Pancreas (tissue), 10 donors: ENCODE measurements around the gene SLC34A3. TPM values are rescaled to one million over a fixed set of nuclear protein-coding genes. Genes with fewer than 3 reads are reported as not detected.
"Not testable (repeated sequence)": the region's sequence is repeated elsewhere in the genome, so short reads cannot be mapped to it uniquely, and the experiment has no call there.

ENCODE experiments used
- ATAC-seq, 4 donors: fragments of 200-7000 bp; cut with Tn5 transposase; one replicate each; pipeline versions ENCODE4 v1.8.0 to v1.9.1; 2020; ENCODE audit warnings: mild to moderate bottlenecking in 4 of 4, moderate library complexity in 4 of 4
- DNase-seq, 6 donors: peaks; one replicate each; pipeline ENCODE4 v3.0.0-alpha.2; 2020
- FAIRE-seq: peaks from 2 replicates; lab custom pipeline; 2012; peaks lifted over from hg19 to GRCh38; lab: Jason Lieb, UNC
- H3K27ac ChIP-seq, 4 donors: fragments of 200-600 bp; sonication (generic); 1 replicate in 3 of 4; 2 replicates in 1 of 4; pipeline versions ENCODE4 v1.5.0 to v1.8.0; 2020
- H3K27me3 ChIP-seq, 4 donors: fragments of 200-600 bp; one replicate each; pipeline ENCODE4 v1.8.0; 2021
- H3K36me3 ChIP-seq, 3 donors: fragments of 200-600 bp; sonication (generic) in 1 of 3; one replicate each; pipeline versions ENCODE4 v1.5.0 to v1.8.0; 2020 to 2021
- H3K4me1 ChIP-seq, 3 donors: fragments of 200-600 bp; one replicate each; pipeline ENCODE4 v1.8.0; 2021
- H3K4me3 ChIP-seq, 4 donors: fragments of 200-600 bp; sonication (generic) in 2 of 4; one replicate each; pipeline versions ENCODE4 v1.5.0 to v1.8.0; 2020 to 2021
- H3K9me3 ChIP-seq, 4 donors: fragments of 200-600 bp; one replicate each; pipeline ENCODE4 v1.8.0; 2021
- WGBS, 2 donors: extraction: QIAGEN DNeasy Blood & Tissue Kit; methylation state at CpG; one replicate each; pipeline ENCODE4 v1.1.7; 2013; 5-methylcytosine and 5-hydroxymethylcytosine counted together
- intact Hi-C, 3 donors: fragments of 100-400 bp; cut with DNase I; formaldehyde crosslinking; loops; one replicate each; pipeline versions ENCODE4 v1.11.1 to v1.14.2; 2022
- polyA plus RNA-seq, 2 donors: library from polyadenylated mRNA; stranded (reverse); fragments of 200-250 nt; gene quantifications; one replicate each; pipeline ENCODE4 v1.2.3, GENCODE V29; 2013
- total RNA-seq, 6 donors: library from RNA; stranded (reverse); fragmentation: NEBNext Ultra II Directional in 4 of 6; extraction: Animal tissue kit (Norgen Biotek cat#: 25700) in 4 of 6; gene quantifications; one replicate each; pipeline versions ENCODE4 v1.2.1 to v1.2.4, GENCODE V29; 2021 to 2023
- TF ChIP-seq, protein P1 (sequence below), 4 donors: fragments of 200-600 bp; sonication (generic) in 3 of 4; IDR thresholded peaks; one replicate each; pipeline versions ENCODE4 v1.5.0 to v1.8.0; 2021; ENCODE audit warnings: antibody characterized with exemption in 4 of 4
- donor health status: healthy with polysubstance abuse.
- donor health status: DM: no; HTN: no; CAD: no; lungs with moderate emphysema.
- donor health status: DM: no; HTN: no; CAD: no.
- donor health status: control.
- donor health status: control.
- donor health status: Bipolar disorder and iron deficiency.
- donor health status: DM: yes; HTN: yes; CAD: no.
- donor health status: DM: no; HTN: no; CAD: no.
- donor health status: DM: no; HTN: no; CAD: no.
- donor health status: DM: yes; HTN: yes; CAD: no.

SLC34A3 gene
- total and polyA plus RNA-seq, 8 donors, result 0.12 to 0.42 (median 0.20) TPM; not detected in 4

DNA sequence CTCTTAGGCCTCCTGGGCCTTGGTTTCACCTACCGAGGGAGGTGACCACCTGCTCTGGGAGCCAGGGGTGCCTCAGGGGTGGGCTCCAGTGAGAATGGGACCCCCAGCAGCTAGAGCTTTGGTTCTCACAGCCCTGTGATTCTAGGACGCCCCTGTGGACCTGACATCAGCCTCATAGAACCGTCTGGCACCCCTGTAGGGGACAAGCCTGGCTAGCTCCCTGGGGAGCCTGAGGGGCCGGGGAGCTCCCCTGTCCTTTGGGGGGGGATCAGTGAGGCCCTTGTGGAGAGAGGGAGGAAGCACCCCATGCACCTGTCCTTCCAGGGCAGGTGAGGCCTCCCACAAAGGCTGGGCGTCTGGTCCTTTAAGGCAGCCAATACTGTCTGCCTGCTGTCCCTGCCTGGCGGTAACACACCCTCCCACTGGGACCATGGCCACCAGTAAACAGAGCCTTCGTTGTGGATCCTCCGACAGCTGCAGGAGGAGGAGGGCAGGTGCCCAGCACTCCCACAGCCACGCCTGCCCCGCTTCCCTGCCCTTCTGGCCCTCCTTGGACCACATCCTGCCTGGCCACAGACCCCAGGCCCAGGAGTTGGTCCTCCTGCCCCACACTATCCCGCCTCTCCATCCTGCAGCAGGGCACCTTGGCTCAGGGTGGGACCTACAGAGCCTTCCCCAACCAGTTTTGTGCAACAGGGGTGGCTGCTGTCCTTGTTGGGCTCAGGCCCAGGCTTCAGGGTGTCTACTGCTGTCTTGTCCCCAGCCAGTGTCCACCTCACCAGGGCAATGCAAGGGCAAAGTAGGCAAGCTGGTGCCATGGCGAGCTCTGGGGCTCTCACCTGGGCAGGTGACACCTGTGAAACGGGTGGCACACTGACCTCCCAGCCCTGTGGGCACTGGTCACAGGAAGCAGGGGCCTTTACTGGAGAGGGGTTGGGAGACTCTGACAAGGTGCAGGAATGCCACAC, 7.3 kb downstream of the SLC34A3 start:
- Histone ChIP-seq H3K27ac (peak overlapping the region in 3 of 4 donors; percentile 31 to 60 (median 39)), H3K4me1 (peaks cover 10 to 25% (median 11%) of the 10 kb centered on the region in 3 donors), H3K27me3 (no peaks in the 10 kb centered on the region), H3K4me3 (no peak overlapping the region), H3K9me3 (no peaks in the 10 kb centered on the region), H3K36me3 (peaks cover 3 to 6% (median 5%) of the 10 kb centered on the region in 3 donors)
- WGBS, 2 donors, result 46 to 47% methylated on average over 13 of the region's 13 CpGs
- intact Hi-C loops, result loop anchor here in 2 of 3 donors (5.0 to 10.0 kb wide), 2 partner anchors 46 to 123 kb away; partner anchors contain the start of gene DPP7 (in 1 of the 2)
- DNase-seq (peak in 1 of 6 donors; percentile 51), FAIRE-seq (no peak), ATAC-seq (no peak)
- TF ChIP-seq, protein P1, sequence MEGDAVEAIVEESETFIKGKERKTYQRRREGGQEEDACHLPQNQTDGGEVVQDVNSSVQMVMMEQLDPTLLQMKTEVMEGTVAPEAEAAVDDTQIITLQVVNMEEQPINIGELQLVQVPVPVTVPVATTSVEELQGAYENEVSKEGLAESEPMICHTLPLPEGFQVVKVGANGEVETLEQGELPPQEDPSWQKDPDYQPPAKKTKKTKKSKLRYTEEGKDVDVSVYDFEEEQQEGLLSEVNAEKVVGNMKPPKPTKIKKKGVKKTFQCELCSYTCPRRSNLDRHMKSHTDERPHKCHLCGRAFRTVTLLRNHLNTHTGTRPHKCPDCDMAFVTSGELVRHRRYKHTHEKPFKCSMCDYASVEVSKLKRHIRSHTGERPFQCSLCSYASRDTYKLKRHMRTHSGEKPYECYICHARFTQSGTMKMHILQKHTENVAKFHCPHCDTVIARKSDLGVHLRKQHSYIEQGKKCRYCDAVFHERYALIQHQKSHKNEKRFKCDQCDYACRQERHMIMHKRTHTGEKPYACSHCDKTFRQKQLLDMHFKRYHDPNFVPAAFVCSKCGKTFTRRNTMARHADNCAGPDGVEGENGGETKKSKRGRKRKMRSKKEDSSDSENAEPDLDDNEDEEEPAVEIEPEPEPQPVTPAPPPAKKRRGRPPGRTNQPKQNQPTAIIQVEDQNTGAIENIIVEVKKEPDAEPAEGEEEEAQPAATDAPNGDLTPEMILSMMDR (IDR thresholded peaks at IDR 0.05), result no peak

DNA sequence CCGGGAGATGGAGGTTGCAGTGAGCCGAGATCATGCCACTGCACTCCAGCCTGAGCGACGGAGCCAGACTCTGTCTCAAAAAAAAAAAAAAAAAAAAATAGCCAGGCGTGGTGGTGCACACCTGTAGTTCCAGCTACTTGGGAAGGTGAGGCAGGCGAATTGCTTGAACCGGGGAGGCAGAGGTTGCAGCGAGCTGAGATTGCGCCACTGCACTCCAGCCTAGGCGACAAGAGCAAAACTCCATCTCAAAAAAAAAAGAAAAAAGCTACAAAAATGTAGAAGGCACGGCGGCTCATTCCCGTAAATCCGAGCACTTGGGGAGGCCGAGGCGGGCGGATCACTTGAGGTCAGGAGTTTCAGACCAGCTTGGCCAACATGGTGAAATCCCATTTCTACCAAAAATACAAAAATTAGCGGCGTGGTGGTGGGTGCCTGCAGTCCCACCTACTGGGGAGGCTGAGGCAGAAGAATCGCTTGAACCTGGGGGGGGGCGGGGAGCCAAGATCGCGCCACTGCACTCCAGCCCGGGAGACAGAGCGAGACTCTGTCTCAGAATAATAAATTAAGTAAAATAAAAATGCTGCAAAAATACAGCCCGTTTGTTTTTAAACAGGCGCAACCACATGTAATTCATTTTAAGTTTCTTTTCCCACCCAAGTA, 9.0 kb downstream of the SLC34A3 start:
- not testable (repeated sequence) for H3K9me3 ChIP-seq, ATAC-seq, FAIRE-seq, H3K27me3 ChIP-seq, DNase-seq
- H3K4me3 ChIP-seq, result peak overlapping the region; percentile 61 to 90 (median 72)
- H3K27ac ChIP-seq, result peak overlapping the region; percentile 95 to 96 (median 96)
- H3K36me3 ChIP-seq, result peaks cover 7 to 11% (median 8%) of the 10 kb centered on the region in 3 donors
- intact Hi-C loops, result loop anchor here in 2 of 3 donors (5.0 to 10.0 kb wide), 2 partner anchors 47 to 125 kb away; partner anchors contain the start of gene DPP7 (in 1 of the 2)
- H3K4me1 ChIP-seq, result peaks cover 10 to 32% (median 23%) of the 10 kb centered on the region in 3 donors
- 51 to 56% methylated on average over 26 to 27 of the region's 27 CpGs for WGBS, 2 donors

DNA sequence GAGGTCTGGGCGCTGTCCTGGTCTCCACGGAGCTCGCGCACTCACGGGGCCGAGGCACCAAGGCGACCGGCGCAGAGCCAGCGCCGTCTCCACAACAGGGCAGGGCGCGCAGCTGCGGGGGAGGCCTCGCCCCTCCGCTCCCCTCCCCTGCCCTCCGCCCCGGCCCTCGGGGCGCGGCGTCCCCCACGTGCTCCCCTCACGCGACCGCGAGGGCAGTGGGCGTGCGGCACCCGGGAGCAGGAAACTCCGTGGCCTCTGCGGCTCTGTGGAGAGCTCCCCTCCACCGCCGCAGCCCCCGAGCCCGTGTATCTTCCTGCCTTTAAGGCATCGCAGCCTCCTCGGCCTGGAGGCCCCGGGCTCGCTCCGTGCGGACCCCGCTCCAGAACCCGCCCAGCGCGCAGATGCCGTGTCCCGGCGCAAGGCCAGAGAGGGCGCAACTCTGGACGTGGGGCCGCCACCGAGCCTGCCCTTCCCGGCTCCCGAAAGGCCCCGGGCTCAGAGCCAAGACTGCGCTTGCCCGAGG, 9.7 kb downstream of the SLC34A3 start:
- ATAC-seq (peak; percentile 22 to 43 (median 36)), DNase-seq (peak in 5 of 6 donors; percentile 73 to 91 (median 81)), FAIRE-seq (no peak)
- no peaks in the 10 kb centered on the region for H3K27me3 ChIP-seq
- H3K9me3 ChIP-seq, result no peaks in the 10 kb centered on the region
- peak overlapping the region; percentile 61 to 90 (median 72) for H3K4me3 ChIP-seq
- TF ChIP-seq, protein P1 (IDR thresholded peaks at IDR 0.05), result no peak
- peaks cover 10 to 32% (median 23%) of the 10 kb centered on the region in 3 donors for H3K4me1 ChIP-seq
- peaks cover 7 to 11% (median 8%) of the 10 kb centered on the region in 3 donors for H3K36me3 ChIP-seq
- H3K27ac ChIP-seq, result peak overlapping the region; percentile 95 to 96 (median 96)
- intact Hi-C loops, result no loop called here
- 0 to 1% methylated on average over 51 to 58 of the region's 58 CpGs for WGBS, 2 donors

DNA sequence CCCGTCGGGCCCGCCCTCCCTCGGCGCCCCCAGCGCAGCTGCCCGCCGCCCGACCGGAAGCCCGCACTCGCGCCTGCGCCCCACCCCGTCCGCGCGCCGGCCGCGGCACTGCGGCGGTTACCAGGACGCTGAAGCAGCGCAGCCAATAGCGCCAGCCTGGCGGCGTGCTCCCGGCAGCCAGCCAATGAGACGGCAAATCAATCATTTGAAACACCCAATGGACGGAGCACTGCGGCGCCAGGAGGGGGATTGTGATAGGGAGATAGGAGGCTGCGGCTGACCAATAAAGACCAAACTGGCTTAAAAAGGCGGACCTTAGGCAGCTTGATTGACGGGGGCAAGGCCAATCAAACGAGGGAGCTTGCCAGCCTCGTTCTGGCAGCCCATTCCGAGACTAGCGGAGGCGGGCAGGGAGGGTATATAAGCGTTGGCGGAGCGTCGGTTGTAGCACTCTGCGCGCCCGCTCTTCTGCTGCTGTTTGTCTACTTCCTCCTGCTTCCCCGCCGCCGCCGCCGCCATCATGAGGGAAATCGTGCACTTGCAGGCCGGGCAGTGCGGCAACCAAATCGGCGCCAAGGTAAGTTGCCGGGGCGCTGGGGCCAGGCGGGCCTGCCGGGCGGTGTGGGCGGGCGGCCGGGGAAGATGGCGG, 10.3 kb downstream of the SLC34A3 start, which contains the start of gene TUBB4B:
TSS of gene TUBB4B (plus strand) at position 447 of the 649 bp plus-strand sequence. CDS start at position 521, 74 bp downstream.
- ATAC-seq (peak; percentile 72 to 85 (median 78)), DNase-seq (peak; percentile 98 to 100 (median 100)), FAIRE-seq (peak; percentile 97)
- peaks cover 7 to 11% (median 8%) of the 10 kb centered on the region in 3 donors for H3K36me3 ChIP-seq
- TF ChIP-seq, protein P1 (IDR thresholded peaks at IDR 0.05), result no peak
- no peaks in the 10 kb centered on the region for H3K27me3 ChIP-seq
- H3K4me3 ChIP-seq, result peak within 1 kb of the TSS; percentile 61 to 97 (median 93)
- H3K9me3 ChIP-seq, result no peaks in the 10 kb centered on the region
- H3K4me1 ChIP-seq, result peaks cover 10 to 32% (median 23%) of the 10 kb centered on the region in 3 donors
- intact Hi-C loops, result no loop called here
- WGBS, 2 donors, result 0 to 1% methylated on average over 41 to 67 of the region's 67 CpGs
- H3K27ac ChIP-seq, result peak within 1 kb of the TSS; percentile 95 to 96 (median 96)
